ENCODE measurements around the gene LILRA5. TPM values are rescaled to one million over a fixed set of nuclear protein-coding genes. Genes with fewer than 3 reads are reported as not detected.

Gene LILRA5
- total RNA-seq, 4 donors from 2014 or later = 0.45 to 0.81 TPM; not detected in 2

DNA sequence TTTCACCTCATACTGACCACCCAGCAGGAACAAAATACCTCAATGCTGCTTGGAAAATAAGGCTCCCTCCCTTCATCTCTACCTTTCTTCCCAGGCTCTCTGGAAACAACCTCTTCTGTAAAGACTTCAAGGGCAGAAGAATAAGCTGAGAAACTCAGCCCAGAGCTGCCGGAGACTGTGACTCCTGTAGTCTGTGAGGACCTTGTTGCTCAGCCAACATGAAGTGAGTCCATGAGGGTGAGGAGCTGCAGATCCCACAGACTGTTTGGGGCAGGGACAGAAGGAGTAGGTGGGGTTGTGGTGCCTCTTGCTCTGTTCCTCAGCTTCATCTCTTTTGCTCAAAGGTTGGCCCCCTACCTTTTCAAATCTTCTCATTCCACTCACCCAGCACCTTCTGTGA is 7.8 kb downstream of the LILRA5 start:
- TF ChIP-seq POLR2A (IDR thresholded peaks at IDR 0.05) = no peak
- Histone ChIP-seq H3K4me3 (replicated peaks in 1 of 3) (no peak overlapping the region), H3K9me3 (no peaks in the 10 kb centered on the region), H3K4me1 (no peaks in the 10 kb centered on the region), H3K27ac (no peak overlapping the region), H3K36me3 (no peaks in the 10 kb centered on the region), H3K27me3 (no peaks in the 10 kb centered on the region)
- intact Hi-C loops (cut with DNase I) = no loop called here
- no peak for DNase-seq
- 81 to 85% methylated on average over 1 of the region's 1 CpG for WGBS, 2 donors

DNA sequence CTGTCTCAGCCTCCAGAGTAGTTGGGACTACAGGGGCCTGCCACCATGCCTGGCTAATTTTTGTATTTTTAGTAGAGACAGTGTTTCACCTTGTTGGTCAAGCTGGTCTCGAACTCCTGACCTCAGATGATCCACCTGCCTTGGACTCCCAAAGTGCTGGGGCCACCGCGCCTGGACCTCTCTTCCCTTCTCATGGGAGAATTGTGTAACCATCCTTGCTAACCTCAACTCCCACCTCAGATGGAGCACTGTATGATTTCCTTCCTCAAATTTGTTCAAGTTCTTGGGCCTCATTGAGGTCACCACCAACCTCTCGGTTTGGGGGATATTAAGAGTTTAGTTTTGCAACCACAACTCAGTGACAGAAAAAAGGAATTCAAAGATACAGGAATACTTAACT is 10.7 kb downstream of the LILRA5 start:
- DNase-seq = no peak
- no peaks in the 10 kb centered on the region for H3K36me3 ChIP-seq
- no peak overlapping the region for H3K4me3 ChIP-seq (replicated peaks in 1 of 3)
- H3K27me3 ChIP-seq = no peaks in the 10 kb centered on the region
- no peaks in the 10 kb centered on the region for H3K9me3 ChIP-seq
- no peak overlapping the region for H3K27ac ChIP-seq
- WGBS, 2 donors = 71 to 78% methylated on average over 4 of the region's 4 CpGs
- intact Hi-C loops (cut with DNase I) = no loop called here
- H3K4me1 ChIP-seq = no peaks in the 10 kb centered on the region
- TF ChIP-seq, protein P1, sequence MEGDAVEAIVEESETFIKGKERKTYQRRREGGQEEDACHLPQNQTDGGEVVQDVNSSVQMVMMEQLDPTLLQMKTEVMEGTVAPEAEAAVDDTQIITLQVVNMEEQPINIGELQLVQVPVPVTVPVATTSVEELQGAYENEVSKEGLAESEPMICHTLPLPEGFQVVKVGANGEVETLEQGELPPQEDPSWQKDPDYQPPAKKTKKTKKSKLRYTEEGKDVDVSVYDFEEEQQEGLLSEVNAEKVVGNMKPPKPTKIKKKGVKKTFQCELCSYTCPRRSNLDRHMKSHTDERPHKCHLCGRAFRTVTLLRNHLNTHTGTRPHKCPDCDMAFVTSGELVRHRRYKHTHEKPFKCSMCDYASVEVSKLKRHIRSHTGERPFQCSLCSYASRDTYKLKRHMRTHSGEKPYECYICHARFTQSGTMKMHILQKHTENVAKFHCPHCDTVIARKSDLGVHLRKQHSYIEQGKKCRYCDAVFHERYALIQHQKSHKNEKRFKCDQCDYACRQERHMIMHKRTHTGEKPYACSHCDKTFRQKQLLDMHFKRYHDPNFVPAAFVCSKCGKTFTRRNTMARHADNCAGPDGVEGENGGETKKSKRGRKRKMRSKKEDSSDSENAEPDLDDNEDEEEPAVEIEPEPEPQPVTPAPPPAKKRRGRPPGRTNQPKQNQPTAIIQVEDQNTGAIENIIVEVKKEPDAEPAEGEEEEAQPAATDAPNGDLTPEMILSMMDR (IDR thresholded peaks at IDR 0.05) = no peak
- TF ChIP-seq POLR2A (IDR thresholded peaks at IDR 0.05) = no peak

DNA sequence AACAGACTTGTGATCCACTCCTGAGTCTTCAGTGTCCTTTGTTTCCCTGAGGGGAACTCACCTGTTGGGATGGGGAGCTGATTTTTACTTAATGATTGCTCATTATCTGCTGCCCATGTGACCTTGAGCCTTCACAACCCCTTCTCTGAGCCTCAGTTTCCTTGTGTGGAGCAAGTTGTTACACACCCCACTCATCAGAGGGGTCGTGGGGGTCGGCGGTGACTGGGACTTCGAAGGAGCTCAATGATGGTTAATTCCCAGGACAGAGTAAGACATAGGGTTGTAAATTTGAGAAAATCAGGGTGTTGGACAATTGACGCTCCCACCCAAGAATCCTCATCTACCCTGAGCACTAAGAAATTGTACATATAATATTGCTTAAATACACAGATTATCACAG is 13.5 kb downstream of the LILRA5 start:
- Histone ChIP-seq H3K27me3 (no peaks in the 10 kb centered on the region), H3K4me1 (no peaks in the 10 kb centered on the region), H3K36me3 (no peaks in the 10 kb centered on the region), H3K27ac (no peak overlapping the region), H3K4me3 (replicated peaks in 1 of 3) (no peak overlapping the region), H3K9me3 (no peaks in the 10 kb centered on the region)
- intact Hi-C loops (cut with DNase I) = no loop called here
- 80 to 90% methylated on average over 5 of the region's 5 CpGs for WGBS, 2 donors
- no peak for DNase-seq
- TF ChIP-seq, protein P1 (IDR thresholded peaks at IDR 0.05) = no peak
- TF ChIP-seq POLR2A (IDR thresholded peaks at IDR 0.05) = no peak

DNA sequence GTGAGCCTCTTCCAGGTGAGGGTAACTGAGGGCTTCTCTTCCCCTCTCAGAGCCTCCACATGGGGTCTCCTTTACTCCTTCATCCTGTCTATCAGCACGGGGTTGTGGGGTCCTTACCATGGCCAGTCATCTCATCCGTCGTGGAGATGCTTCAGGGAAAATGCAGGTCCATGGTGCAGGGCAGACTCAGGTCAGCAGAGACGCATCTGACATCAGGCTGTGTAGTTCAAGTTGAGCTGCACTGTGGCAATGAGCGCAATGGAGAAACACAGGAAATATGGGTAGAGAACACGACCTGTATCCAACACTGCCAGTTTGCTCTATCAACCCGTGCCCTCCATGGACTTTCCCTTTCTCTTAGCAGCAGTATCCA is 13.9 kb downstream of the LILRA5 start:
- no peak for TF ChIP-seq POLR2A (IDR thresholded peaks at IDR 0.05)
- TF ChIP-seq, protein P1 (IDR thresholded peaks at IDR 0.05) = no peak
- Histone ChIP-seq H3K27ac (no peak overlapping the region), H3K9me3 (no peaks in the 10 kb centered on the region), H3K4me1 (no peaks in the 10 kb centered on the region), H3K27me3 (no peaks in the 10 kb centered on the region), H3K36me3 (no peaks in the 10 kb centered on the region), H3K4me3 (replicated peaks in 1 of 3) (no peak overlapping the region)
- DNase-seq = no peak
- intact Hi-C loops (cut with DNase I) = no loop called here
- 67% methylated on average over 7 of the region's 7 CpGs for WGBS, 2 donors

DNA sequence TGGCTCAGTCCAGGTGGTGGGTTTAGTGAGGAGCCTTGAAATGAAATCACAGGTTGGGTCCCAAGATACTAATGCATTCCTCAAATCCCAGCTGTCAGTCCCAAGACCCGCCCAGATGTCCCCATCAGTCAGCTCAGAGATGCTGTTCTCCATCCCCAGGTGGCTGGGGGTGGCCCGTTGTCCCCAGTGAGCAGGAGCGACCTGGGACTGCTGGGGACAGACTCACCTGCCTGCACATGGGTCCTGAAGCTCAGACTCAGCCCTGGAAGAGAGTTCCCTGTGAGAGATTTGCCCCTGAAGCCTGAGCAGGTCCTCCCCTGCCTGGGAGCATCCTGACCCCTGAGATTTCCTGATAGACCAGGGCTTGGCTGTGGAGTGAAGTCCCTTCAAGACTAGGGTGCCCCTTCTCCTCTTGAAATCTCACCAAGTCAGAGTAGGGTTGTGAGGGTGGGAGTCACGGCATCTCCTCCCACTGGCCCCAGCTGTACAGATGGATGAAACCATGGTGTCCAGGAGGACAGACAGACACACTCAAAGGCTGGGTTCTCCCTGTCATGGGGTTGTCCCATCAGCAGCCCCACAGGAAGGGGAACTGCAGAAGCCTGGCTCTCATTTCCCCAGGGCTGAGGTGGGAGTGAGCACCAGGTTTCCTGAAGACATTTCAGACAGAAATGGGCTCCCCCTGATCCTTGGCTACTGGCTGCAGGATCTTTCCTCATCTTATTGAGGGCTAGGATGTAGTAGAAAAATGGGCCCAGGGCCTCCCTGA is 14.4 kb downstream of the LILRA5 start:
- Histone ChIP-seq H3K36me3 (no peaks in the 10 kb centered on the region), H3K9me3 (no peaks in the 10 kb centered on the region), H3K27me3 (no peaks in the 10 kb centered on the region), H3K27ac (no peak overlapping the region), H3K4me1 (no peaks in the 10 kb centered on the region), H3K4me3 (replicated peaks in 1 of 3) (no peak overlapping the region)
- DNase-seq = no peak
- WGBS, 2 donors = 4% methylated on average over 3 of the region's 4 CpGs; no CpG with 5 or more reads in 1 of the 2 donors
- no peak for TF ChIP-seq POLR2A (IDR thresholded peaks at IDR 0.05)
- TF ChIP-seq, protein P1 (IDR thresholded peaks at IDR 0.05) = no peak
- intact Hi-C loops (cut with DNase I) = no loop called here
